Vagina (tissue), 2 donors: ENCODE measurements around the gene FBXO44. TPM values are rescaled to one million over a fixed set of nuclear protein-coding genes. Genes with fewer than 3 reads are reported as not detected.

Experiments used
- DNase-seq, 2 donors: peaks; one replicate each; pipeline ENCODE4 v3.0.0-alpha.2; 2017; ENCODE audit errors: extremely low spot score in 2 of 2
- H3K27ac ChIP-seq: fragments of 200-600 bp; sonication (generic); one replicate; pipeline ENCODE4 v1.5.1; 2019
- H3K27me3 ChIP-seq: fragments of 200-600 bp; sonication (generic); one replicate; pipeline ENCODE4 v1.5.1; 2019
- H3K36me3 ChIP-seq, 2 donors: fragments of 200-600 bp; sonication (generic); one replicate each; pipeline ENCODE4 v1.5.1; 2017 to 2019
- H3K4me1 ChIP-seq: fragments of 200-600 bp; sonication (generic); one replicate; pipeline ENCODE4 v1.5.1; 2019
- H3K4me3 ChIP-seq, 2 donors: fragments of 200-600 bp; sonication (generic); 1 replicate in 1 of 2; 2 replicates in 1 of 2; pipeline ENCODE4 v1.5.1; 2016 to 2019
- H3K9me3 ChIP-seq: fragments of 200-600 bp; sonication (generic); one replicate; pipeline ENCODE4 v1.5.1; 2019
- POLR2A ChIP-seq, 2 donors: fragments of 450-650 bp; IDR thresholded peaks; one replicate each; pipeline ENCODE4 v1.6.1; 2017; ENCODE audit warnings: antibody characterized with exemption in 2 of 2, mild to moderate bottlenecking in 2 of 2, moderate library complexity in 2 of 2
- POLR2AphosphoS5 ChIP-seq, 2 donors: sonication (generic); formaldehyde crosslinking; IDR thresholded peaks; one replicate each; pipeline ENCODE4 v1.9.0; 2017; ENCODE audit warnings: antibody characterized with exemption in 2 of 2, mild to moderate bottlenecking in 2 of 2, low read depth in 1 of 2; ENCODE audit not compliant: insufficient read depth in 1 of 2
- intact Hi-C: fragments of 100-400 bp; cut with DNase I; formaldehyde crosslinking; loops from one replicate; pipeline ENCODE4 v1.15.1; 2023
- total RNA-seq: library from RNA; depleted of rRNA; stranded (reverse); fragments of >200 nt; gene quantifications from one replicate; pipeline ENCODE4 v1.2.3, GENCODE V29; 2016
- TF ChIP-seq, protein P1 (sequence below), 3 experiments: fragments of 450-650 bp in 2 of 3; fragments of 200-600 bp in 1 of 3; sonication (generic) in 1 of 3; IDR thresholded peaks; one replicate each; pipeline ENCODE4 v1.5.1; 2017 to 2019; ENCODE audit warnings: antibody characterized with exemption in 3 of 3, mild to moderate bottlenecking in 2 of 3, moderate library complexity in 2 of 3

The FBXO44 gene
- total RNA-seq, 1 donor from 2014 or later = 38.3 TPM

DNA sequence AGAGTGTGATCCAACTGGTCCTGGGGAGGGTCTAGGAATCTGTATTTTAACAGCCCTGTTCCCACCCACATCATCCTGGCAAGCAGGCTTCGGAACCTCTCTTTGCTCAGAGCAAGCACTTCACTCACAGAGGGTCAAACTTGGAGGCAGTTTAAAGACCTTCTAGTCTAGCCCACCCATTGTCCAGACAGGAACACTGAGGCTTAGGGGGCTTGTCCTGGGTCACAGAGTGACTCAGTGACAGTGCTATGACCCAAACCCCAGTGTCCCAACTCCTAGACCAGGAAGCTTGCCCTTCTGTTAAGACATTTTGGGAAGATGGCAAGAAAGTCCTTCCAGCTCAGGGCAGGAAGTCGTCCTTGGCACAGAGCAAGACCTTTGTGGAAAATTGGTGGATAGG lies 36.9 kb upstream of the FBXO44 start:
- no peak overlapping the region for H3K4me3 ChIP-seq
- H3K27me3 ChIP-seq = no peaks in the 10 kb centered on the region
- no peak for DNase-seq
- no peaks in the 10 kb centered on the region for H3K36me3 ChIP-seq
- H3K4me1 ChIP-seq = no peaks in the 10 kb centered on the region
- intact Hi-C loops = loop anchor here (10.0 kb wide), 1 partner anchor 293 kb away; no protein-coding TSS in a partner anchor
- H3K9me3 ChIP-seq = no peaks in the 10 kb centered on the region
- TF ChIP-seq, protein P1, sequence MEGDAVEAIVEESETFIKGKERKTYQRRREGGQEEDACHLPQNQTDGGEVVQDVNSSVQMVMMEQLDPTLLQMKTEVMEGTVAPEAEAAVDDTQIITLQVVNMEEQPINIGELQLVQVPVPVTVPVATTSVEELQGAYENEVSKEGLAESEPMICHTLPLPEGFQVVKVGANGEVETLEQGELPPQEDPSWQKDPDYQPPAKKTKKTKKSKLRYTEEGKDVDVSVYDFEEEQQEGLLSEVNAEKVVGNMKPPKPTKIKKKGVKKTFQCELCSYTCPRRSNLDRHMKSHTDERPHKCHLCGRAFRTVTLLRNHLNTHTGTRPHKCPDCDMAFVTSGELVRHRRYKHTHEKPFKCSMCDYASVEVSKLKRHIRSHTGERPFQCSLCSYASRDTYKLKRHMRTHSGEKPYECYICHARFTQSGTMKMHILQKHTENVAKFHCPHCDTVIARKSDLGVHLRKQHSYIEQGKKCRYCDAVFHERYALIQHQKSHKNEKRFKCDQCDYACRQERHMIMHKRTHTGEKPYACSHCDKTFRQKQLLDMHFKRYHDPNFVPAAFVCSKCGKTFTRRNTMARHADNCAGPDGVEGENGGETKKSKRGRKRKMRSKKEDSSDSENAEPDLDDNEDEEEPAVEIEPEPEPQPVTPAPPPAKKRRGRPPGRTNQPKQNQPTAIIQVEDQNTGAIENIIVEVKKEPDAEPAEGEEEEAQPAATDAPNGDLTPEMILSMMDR (IDR thresholded peaks at IDR 0.05) = no peak
- TF ChIP-seq POLR2A (IDR thresholded peaks at IDR 0.05) (no peak), POLR2AphosphoS5 (IDR thresholded peaks at IDR 0.05; ENCODE audit: insufficient read depth in 1 of 2, low read depth in 1 of 2) (no peak)
- no peak overlapping the region for H3K27ac ChIP-seq

DNA sequence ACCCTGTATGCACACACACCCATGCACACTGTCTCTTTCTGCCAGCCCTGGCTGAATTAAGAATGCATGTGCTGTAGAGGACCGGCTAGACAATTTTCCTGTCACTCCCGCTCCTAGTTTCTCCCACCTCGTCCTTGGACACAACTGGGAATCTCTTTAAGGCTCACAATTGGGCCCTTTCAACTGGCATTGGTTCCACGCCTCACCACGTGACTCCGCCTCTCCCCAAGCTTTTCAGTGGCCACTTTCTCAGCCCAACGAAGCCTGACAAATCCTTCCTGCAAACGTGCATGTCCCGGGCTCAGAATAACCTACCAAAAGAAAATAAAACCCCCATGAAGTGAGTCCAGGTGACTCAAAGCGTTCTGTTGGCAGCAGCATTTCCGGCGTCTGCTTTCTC lies 34.3 kb upstream of the FBXO44 start:
- H3K4me1 ChIP-seq = no peaks in the 10 kb centered on the region
- no peaks in the 10 kb centered on the region for H3K27me3 ChIP-seq
- no peak for DNase-seq
- TF ChIP-seq POLR2A (IDR thresholded peaks at IDR 0.05) = no peak
- TF ChIP-seq POLR2AphosphoS5 (IDR thresholded peaks at IDR 0.05; ENCODE audit: insufficient read depth in 1 of 2, low read depth in 1 of 2) = no peak
- TF ChIP-seq, protein P1 (IDR thresholded peaks at IDR 0.05) = no peak
- intact Hi-C loops = no loop called here
- no peaks in the 10 kb centered on the region for H3K36me3 ChIP-seq
- H3K4me3 ChIP-seq = no peak overlapping the region
- no peak overlapping the region for H3K27ac ChIP-seq
- no peaks in the 10 kb centered on the region for H3K9me3 ChIP-seq

DNA sequence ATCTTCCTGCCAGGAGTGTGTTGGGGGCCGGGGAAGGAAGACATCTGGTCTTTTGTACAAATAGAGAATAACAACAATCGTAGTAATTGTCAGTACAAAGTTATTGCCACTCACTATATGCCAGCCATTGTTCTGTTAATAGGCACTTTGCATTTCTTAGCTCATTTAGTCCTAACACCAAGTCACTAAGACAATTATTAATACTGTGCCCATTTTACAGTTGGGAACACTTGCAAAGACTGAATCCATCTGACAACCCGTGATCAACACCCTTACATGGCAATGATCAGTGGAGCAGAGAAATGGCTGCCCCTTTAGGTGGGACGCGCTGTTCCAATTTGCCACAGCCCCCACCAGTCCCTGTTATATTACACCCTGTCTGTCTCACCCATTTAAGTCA lies 33.8 kb upstream of the FBXO44 start:
- Histone ChIP-seq H3K4me1 (no peaks in the 10 kb centered on the region), H3K27ac (no peak overlapping the region), H3K4me3 (no peak overlapping the region), H3K36me3 (no peaks in the 10 kb centered on the region), H3K9me3 (no peaks in the 10 kb centered on the region), H3K27me3 (no peaks in the 10 kb centered on the region)
- intact Hi-C loops = no loop called here
- TF ChIP-seq POLR2A (IDR thresholded peaks at IDR 0.05) = no peak
- TF ChIP-seq POLR2AphosphoS5 (IDR thresholded peaks at IDR 0.05; ENCODE audit: insufficient read depth in 1 of 2, low read depth in 1 of 2) = no peak
- TF ChIP-seq, protein P1 (IDR thresholded peaks at IDR 0.05) = no peak
- DNase-seq = no peak

DNA sequence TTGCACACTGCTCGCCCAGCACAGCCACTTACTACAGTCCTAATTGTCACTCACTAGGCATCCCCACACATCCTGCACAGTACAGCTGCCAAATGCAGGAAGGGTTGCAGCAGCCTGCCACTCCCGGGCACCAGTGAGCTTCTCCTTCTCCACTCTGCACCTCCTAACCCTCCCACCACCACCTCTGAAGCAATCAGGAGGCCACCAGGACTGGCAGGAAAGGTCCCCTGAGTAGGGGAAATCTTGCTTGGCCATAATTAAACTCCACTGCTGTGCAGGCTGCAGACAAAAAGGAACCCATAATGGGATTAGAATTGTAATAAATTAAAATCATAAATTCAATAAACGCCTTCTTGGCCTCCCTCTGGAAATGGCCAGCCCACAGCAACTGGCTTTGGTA lies 32.3 kb upstream of the FBXO44 start:
- intact Hi-C loops = no loop called here
- Histone ChIP-seq H3K4me1 (no peaks in the 10 kb centered on the region), H3K4me3 (no peak overlapping the region), H3K27me3 (no peaks in the 10 kb centered on the region), H3K27ac (no peak overlapping the region), H3K9me3 (no peaks in the 10 kb centered on the region), H3K36me3 (no peaks in the 10 kb centered on the region)
- DNase-seq = no peak
- TF ChIP-seq, protein P1 (IDR thresholded peaks at IDR 0.05) = no peak
- TF ChIP-seq POLR2A (IDR thresholded peaks at IDR 0.05) (no peak), POLR2AphosphoS5 (IDR thresholded peaks at IDR 0.05; ENCODE audit: insufficient read depth in 1 of 2, low read depth in 1 of 2) (no peak)

DNA sequence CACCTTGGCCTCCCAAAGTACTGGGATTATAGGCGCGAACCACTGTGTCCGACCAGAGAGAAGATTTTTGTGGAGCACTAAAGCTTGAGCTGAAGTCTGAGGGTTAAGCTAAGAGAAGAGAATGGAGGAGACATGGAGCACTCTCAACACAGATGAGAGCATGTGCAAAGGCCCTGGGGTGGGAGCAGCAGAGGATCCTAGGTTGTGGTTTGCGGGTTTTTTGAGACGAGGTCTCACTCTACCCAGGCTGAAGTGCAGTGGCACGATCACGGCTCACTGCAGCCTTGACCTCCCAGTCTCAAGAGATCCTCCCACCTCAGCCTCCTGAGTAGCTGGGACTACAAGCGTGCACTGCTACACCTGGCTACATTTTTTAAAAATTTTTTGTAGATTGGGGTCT lies 31.0 kb upstream of the FBXO44 start:
- no peaks in the 10 kb centered on the region for H3K36me3 ChIP-seq
- no peaks in the 10 kb centered on the region for H3K27me3 ChIP-seq
- no peaks in the 10 kb centered on the region for H3K9me3 ChIP-seq
- TF ChIP-seq POLR2A (IDR thresholded peaks at IDR 0.05) = no peak
- no peak overlapping the region for H3K4me3 ChIP-seq
- intact Hi-C loops = no loop called here
- H3K27ac ChIP-seq = no peak overlapping the region
- no peaks in the 10 kb centered on the region for H3K4me1 ChIP-seq
- DNase-seq = no peak

DNA sequence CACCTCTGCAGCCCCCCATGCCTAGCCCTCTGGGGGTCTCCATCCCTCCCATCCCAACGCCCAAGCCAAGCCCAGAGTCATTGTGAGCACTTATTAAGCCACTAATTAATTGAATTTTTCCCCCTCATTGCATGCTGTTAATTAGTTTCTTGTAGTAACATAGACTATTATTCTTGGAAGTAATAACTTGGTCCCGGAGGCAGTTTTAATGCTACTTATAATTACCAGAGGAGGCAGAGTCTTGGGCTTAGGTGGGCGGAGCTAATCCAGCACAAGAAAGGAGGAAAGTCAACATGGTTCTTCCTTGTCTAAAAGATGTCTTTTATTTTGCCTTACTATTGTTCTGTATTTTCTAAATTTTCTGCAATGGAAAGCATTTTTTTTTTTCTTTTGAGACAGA lies 28.1 kb upstream of the FBXO44 start:
- Histone ChIP-seq H3K9me3 (no peaks in the 10 kb centered on the region), H3K36me3 (no peaks in the 10 kb centered on the region), H3K4me3 (no peak overlapping the region), H3K4me1 (no peaks in the 10 kb centered on the region), H3K27me3 (no peaks in the 10 kb centered on the region), H3K27ac (no peak overlapping the region)
- intact Hi-C loops = no loop called here
- DNase-seq = no peak
- no peak for TF ChIP-seq POLR2A (IDR thresholded peaks at IDR 0.05)
- TF ChIP-seq, protein P1 (IDR thresholded peaks at IDR 0.05) = no peak
- TF ChIP-seq POLR2AphosphoS5 (IDR thresholded peaks at IDR 0.05; ENCODE audit: insufficient read depth in 1 of 2, low read depth in 1 of 2) = no peak
